ENCODE results near the gene CFAP54.
"Not testable (repeated sequence)": the region's sequence is repeated elsewhere in the genome, so short reads cannot be mapped to it uniquely, and the experiment has no call there.

GRCh38 chr12:96675519-96675918, 186.1 kb downstream of the CFAP54 start:
- not testable (repeated sequence) for TF ChIP-seq CTCF, POLR2A (IDR thresholded peaks at IDR 0.05)

All from thyroid gland (tissue), 4 donors.